Fibroblast of lung (primary cell): ENCODE results near the gene SLC22A6. TPM values are rescaled to one million over a fixed set of nuclear protein-coding genes. Genes with fewer than 3 reads are reported as not detected.

ENCODE experiments used
- DNase-seq, 2 donors: peaks; one replicate each; pipeline versions ENCODE4 v3.0.0 to v3.0.0-alpha.2; 2010; ENCODE audit warnings: low read depth in 2 of 2
- H2AFZ ChIP-seq: 2 replicates; pipeline ENCODE4 v1.5.1; 2012; ENCODE audit warnings: low read length, control low read depth, inconsistent platforms
- H3K27ac ChIP-seq: 2 replicates; pipeline ENCODE4 v1.5.1; 2011; ENCODE audit warnings: low read length, control low read depth; ENCODE audit not compliant: insufficient read depth
- H3K27me3 ChIP-seq: 2 replicates; pipeline ENCODE4 v1.5.1; 2011; ENCODE audit warnings: mild to moderate bottlenecking, low read length; ENCODE audit not compliant: control insufficient read depth, insufficient read depth
- H3K36me3 ChIP-seq: 2 replicates; pipeline ENCODE4 v1.5.1; 2011; ENCODE audit warnings: low read length; ENCODE audit not compliant: control insufficient read depth, insufficient read depth
- H3K4me1 ChIP-seq: 2 replicates; pipeline ENCODE4 v1.5.1; 2011; ENCODE audit warnings: low read length; ENCODE audit not compliant: control insufficient read depth, insufficient read depth; ENCODE audit errors: extremely low read depth
- H3K4me2 ChIP-seq: 2 replicates; pipeline ENCODE4 v1.5.1; 2011; ENCODE audit warnings: low read length, control low read depth; ENCODE audit not compliant: insufficient read depth; ENCODE audit errors: extremely low read depth
- H3K4me3 ChIP-seq, 4 experiments: fragments of 200-600 bp in 1 of 4; sonication (generic) in 1 of 4; replicated peaks in 1 of 4; 2 replicates each; pipeline ENCODE4 v1.5.1; 2011 to 2016; ENCODE audit warnings: low read length in 4 of 4, low read depth in 3 of 4, mild to moderate bottlenecking in 3 of 4, control low read depth in 2 of 4, inconsistent platforms in 1 of 4, mixed read lengths in 1 of 4; ENCODE audit not compliant: insufficient read depth in 1 of 4; ENCODE audit errors: control extremely low read depth in 1 of 4
- H3K79me2 ChIP-seq: 2 replicates; pipeline ENCODE4 v1.5.1; 2012; ENCODE audit warnings: mild to moderate bottlenecking, low read length, inconsistent platforms; ENCODE audit not compliant: control insufficient read depth, insufficient read depth
- H3K9ac ChIP-seq: 2 replicates; pipeline ENCODE4 v1.5.1; 2011; ENCODE audit warnings: mild to moderate bottlenecking, low read length, control low read depth; ENCODE audit not compliant: insufficient read depth
- H3K9me3 ChIP-seq: 2 replicates; pipeline ENCODE4 v1.5.1; 2012; ENCODE audit warnings: low read depth, low read length; ENCODE audit not compliant: control insufficient read depth, insufficient read depth
- H4K20me1 ChIP-seq: 2 replicates; pipeline ENCODE4 v1.5.1; 2011; ENCODE audit warnings: low read length; ENCODE audit not compliant: control insufficient read depth, insufficient read depth; ENCODE audit errors: extremely low read depth
- EZH2 ChIP-seq: IDR thresholded peaks from 2 replicates; pipeline ENCODE4 v1.5.1; 2012; ENCODE audit warnings: low read length, control low read depth, mild to moderate bottlenecking; ENCODE audit errors: missing control alignments
- polyA plus RNA-seq, 2 donors: library from polyadenylated mRNA; depleted of rRNA in 1 of 2; stranded (reverse) in 1 of 2; unstranded in 1 of 2; fragments of >200 nt; gene quantifications; 2 replicates each; pipeline ENCODE4 v1.2.1, GENCODE V29; 2011 to 2012; ENCODE audit warnings: missing spikeins in 1 of 2
- total RNA-seq: library from RNA; depleted of rRNA; stranded (reverse); fragments of >200 nt; gene quantifications from 2 replicates; pipeline ENCODE4 v1.2.1, GENCODE V29; 2014
- TF ChIP-seq, protein P1 (sequence below), 2 donors: IDR thresholded peaks in 1 of 2; conservative IDR thresholded peaks in 1 of 2; 1 replicate in 1 of 2; 2 replicates in 1 of 2; pipeline ENCODE4 v1.5.1; 2011 to 2012; ENCODE audit warnings: low read length in 2 of 2, control low read depth in 1 of 2, inconsistent platforms in 1 of 2, low read depth in 1 of 2, mild to moderate bottlenecking in 1 of 2

Gene SLC22A6
- total and polyA plus RNA-seq, 2 donors (not counting 1 experiment from before 2014, with no cell fraction given) = not detected

DNA sequence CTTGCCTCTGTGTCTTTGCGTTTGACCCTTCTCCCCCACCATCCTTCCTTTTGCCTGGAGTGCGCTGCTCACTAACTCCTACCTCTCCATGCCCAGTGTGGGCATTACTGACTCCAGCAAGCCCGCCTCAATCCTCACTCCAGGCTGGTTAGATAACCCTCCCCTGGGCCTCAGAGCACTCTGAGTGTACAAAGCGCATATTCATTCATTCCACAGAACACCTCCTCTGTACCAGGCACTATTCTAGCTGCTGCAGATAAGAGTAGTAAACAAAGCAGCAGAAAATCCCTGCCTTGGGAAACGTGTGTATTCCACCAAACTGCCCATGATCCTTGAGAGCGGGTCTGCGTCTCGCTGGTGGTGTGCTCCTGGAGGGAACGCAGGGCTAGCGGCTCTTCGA, 27.7 kb upstream of the SLC22A6 start:
- no peaks in the 10 kb centered on the region for H3K79me2 ChIP-seq
- TF ChIP-seq, protein P1, sequence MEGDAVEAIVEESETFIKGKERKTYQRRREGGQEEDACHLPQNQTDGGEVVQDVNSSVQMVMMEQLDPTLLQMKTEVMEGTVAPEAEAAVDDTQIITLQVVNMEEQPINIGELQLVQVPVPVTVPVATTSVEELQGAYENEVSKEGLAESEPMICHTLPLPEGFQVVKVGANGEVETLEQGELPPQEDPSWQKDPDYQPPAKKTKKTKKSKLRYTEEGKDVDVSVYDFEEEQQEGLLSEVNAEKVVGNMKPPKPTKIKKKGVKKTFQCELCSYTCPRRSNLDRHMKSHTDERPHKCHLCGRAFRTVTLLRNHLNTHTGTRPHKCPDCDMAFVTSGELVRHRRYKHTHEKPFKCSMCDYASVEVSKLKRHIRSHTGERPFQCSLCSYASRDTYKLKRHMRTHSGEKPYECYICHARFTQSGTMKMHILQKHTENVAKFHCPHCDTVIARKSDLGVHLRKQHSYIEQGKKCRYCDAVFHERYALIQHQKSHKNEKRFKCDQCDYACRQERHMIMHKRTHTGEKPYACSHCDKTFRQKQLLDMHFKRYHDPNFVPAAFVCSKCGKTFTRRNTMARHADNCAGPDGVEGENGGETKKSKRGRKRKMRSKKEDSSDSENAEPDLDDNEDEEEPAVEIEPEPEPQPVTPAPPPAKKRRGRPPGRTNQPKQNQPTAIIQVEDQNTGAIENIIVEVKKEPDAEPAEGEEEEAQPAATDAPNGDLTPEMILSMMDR (conservative IDR thresholded peaks at IDR 0.05 in 1 of 2, IDR thresholded peaks at IDR 0.05 in 1 of 2; ENCODE audit: low read depth in 1 of 2, low read length in 2 of 2) = no peak
- TF ChIP-seq EZH2 = no peak

DNA sequence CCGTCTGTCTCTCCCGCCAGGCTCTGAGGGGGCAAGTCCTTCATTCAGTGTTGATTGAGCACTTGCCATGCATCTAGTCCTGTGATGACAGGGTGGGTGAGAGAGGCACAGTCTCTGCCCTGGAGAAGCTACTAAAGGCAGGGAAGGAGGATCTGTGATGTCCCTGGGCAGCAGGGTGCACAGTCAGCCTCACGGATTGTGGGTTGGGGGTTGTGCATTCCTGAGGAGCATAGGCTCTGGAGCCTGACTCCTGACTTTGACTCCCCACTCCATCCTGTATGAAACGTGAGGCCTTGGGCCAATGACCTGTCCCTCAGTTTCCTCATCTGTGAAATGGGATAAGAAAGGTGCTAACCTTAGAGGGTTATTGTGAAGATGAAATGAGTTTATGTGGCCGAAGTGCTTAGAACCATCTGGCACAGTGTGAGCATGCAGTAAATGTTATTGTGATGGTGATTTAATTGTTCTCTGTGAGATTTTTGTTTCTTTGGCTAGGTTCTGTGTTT, 26.2 kb upstream of the SLC22A6 start:
- H3K27me3 ChIP-seq = no peaks in the 10 kb centered on the region

More for the DNA sequence above, 27.7 kb upstream of the SLC22A6 start:
- no peaks in the 10 kb centered on the region for H3K27me3 ChIP-seq
- no peaks in the 10 kb centered on the region for H4K20me1 ChIP-seq
- H3K4me3 ChIP-seq = no peak overlapping the region
- H3K4me2 ChIP-seq = no peak overlapping the region
- H3K9ac ChIP-seq = no peak overlapping the region
- DNase-seq = no peak
- H3K36me3 ChIP-seq = no peaks in the 10 kb centered on the region
- H3K4me1 ChIP-seq = no peaks in the 10 kb centered on the region
- H3K9me3 ChIP-seq = no peaks in the 10 kb centered on the region
- no peak overlapping the region for H3K27ac ChIP-seq
- no peak overlapping the region for H2AFZ ChIP-seq

DNA sequence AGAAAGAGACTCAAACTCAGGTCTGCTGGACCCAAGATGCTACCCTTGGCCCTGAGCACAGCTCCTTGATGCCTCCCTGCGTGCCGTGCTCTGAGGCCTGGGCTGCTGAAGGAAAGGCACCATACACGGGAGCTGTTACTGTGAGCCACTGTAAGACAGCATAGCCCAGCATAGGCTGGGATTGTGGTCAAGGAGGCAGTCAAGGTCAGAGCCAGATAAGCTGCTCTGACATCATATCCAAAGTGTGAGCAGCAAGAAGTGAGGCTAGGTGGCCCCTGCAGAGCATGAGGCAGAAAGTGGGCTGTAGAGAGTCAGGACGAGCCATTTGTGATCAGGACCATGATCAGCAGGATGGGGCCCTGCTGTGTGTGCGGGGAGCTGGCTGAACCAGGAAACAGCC, 23.2 kb upstream of the SLC22A6 start:
- no peaks in the 10 kb centered on the region for H3K27me3 ChIP-seq
- TF ChIP-seq, protein P1 (conservative IDR thresholded peaks at IDR 0.05 in 1 of 2, IDR thresholded peaks at IDR 0.05 in 1 of 2; ENCODE audit: low read depth in 1 of 2, low read length in 2 of 2) = no peak
- TF ChIP-seq EZH2 = no peak
- H3K27ac ChIP-seq = no peak overlapping the region
- no peak overlapping the region for H2AFZ ChIP-seq
- H3K4me2 ChIP-seq = no peak overlapping the region
- no peak overlapping the region for H3K9ac ChIP-seq
- H3K4me1 ChIP-seq = no peaks in the 10 kb centered on the region
- DNase-seq = no peak
- H4K20me1 ChIP-seq = no peaks in the 10 kb centered on the region
- no peaks in the 10 kb centered on the region for H3K36me3 ChIP-seq
- no peaks in the 10 kb centered on the region for H3K79me2 ChIP-seq
- H3K4me3 ChIP-seq = no peak overlapping the region
- no peaks in the 10 kb centered on the region for H3K9me3 ChIP-seq

More for the DNA sequence above, 26.2 kb upstream of the SLC22A6 start:
- H3K4me3 ChIP-seq = no peak overlapping the region
- H4K20me1 ChIP-seq = no peaks in the 10 kb centered on the region
- H3K79me2 ChIP-seq = no peaks in the 10 kb centered on the region
- no peak overlapping the region for H2AFZ ChIP-seq
- no peak overlapping the region for H3K4me2 ChIP-seq
- H3K9ac ChIP-seq = no peak overlapping the region
- no peak overlapping the region for H3K27ac ChIP-seq
- no peak for DNase-seq
- TF ChIP-seq, protein P1 (conservative IDR thresholded peaks at IDR 0.05 in 1 of 2, IDR thresholded peaks at IDR 0.05 in 1 of 2; ENCODE audit: low read depth in 1 of 2, low read length in 2 of 2) = no peak
- no peak for TF ChIP-seq EZH2
- H3K36me3 ChIP-seq = no peaks in the 10 kb centered on the region
- no peaks in the 10 kb centered on the region for H3K9me3 ChIP-seq
- no peaks in the 10 kb centered on the region for H3K4me1 ChIP-seq
